ENCODE measurements around the gene RIMS1.

DNA sequence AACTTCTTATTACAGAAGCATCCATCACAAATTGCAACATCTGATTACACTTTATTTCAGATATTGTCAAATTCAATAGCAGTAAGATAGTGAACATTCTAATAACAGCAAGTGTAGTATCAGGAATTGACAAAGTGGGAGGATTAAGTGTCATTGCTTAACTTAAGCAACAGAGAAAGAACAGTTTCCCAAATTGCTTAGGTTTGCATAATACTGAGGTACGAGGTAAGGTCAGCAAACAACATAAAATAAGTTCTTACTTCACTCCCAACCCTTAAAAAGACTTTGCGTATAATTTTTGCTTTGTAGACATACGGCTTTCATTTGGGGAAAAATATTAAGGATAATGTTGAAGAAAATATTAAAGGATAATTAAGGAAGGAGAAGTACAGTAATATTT lies 163.0 kb downstream of the RIMS1 start:
- TF ChIP-seq CTCF (IDR thresholded peaks at IDR 0.05) = no peak
- no peak for TF ChIP-seq ZFX (IDR thresholded peaks at IDR 0.05; ENCODE audit: borderline replicate concordance)
